Measurements from ENCODE around the gene GRK3.
A peak's percentile ranks its signal among the peaks of the same experiment; 100 is the strongest.

The GRK3 gene

DNA sequence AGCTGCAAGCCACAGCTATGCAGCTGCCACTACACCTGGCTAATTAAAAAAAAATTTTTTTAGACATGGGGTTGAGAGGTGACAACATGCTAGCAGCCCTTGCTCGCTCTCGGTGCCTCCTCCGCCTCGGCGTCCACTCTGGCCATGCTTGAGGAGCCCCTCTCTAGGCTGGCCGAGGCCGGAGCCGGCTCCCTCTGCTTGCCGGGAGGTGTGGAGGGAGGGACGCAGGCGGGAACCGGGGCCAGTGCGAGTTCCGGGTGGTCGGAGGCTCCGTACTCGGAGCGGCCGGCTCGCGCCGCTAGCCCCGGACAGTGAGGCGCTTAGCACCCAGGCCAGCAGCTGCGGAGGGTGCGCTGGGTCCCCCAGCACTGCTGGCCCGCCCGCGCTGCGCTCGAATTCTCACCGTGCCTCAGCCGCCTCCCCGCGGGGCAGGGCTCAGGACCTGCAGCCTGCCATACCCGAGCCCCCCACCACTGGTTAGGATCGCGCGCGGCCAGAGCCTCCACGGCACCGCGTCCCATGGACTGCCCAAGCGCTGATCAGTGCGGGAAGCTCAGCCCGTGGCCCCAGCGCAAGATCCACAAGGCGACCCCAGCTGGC is 188.2 kb downstream of the GRK3 start:
- no peak for DNase-seq (ENCODE audit: low read depth)
- H3K4me1 ChIP-seq (ENCODE audit: control insufficient read depth, insufficient read depth, low read length): peaks cover 7% of the 10 kb centered on the region
- H3K9me3 ChIP-seq (ENCODE audit: control insufficient read depth, low read length): no peaks in the 10 kb centered on the region
- H3K9ac ChIP-seq (ENCODE audit: low read length): no peak overlapping the region
- H3K4me3 ChIP-seq (ENCODE audit: low read length): no peak overlapping the region
- H3K27me3 ChIP-seq (replicated peaks; ENCODE audit: control insufficient read depth, insufficient read depth, low read length): no peaks in the 10 kb centered on the region
- no peaks in the 10 kb centered on the region for H3K36me3 ChIP-seq (ENCODE audit: control insufficient read depth, insufficient read depth, low read length, severe bottlenecking)

DNA sequence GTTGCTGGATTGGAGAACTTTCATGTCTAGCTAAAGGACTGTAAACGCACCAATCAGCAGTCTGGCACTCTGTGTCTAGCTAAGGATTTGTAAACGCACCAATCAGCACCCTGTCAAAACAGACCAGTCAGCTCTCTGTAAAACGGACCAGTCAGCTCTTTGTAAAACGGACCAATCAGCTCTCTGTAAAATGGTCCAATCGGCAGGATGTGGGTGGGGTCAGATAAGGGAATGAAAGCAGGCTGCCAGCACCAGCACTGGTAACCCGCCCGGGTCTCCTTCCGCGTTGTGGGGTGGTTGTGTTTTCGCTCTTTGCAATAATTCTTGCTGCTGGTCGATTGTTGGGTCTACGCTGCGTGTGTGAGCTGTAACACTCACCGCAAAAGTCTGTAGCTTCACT is 188.8 kb downstream of the GRK3 start:
- Histone ChIP-seq H3K36me3 (ENCODE audit: control insufficient read depth, insufficient read depth, low read length, severe bottlenecking) (no peaks in the 10 kb centered on the region), H3K4me1 (ENCODE audit: control insufficient read depth, insufficient read depth, low read length) (peaks cover 2% of the 10 kb centered on the region), H3K9me3 (ENCODE audit: control insufficient read depth, low read length) (no peaks in the 10 kb centered on the region), H3K27me3 (replicated peaks; ENCODE audit: control insufficient read depth, insufficient read depth, low read length) (no peaks in the 10 kb centered on the region), H3K9ac (ENCODE audit: low read length) (no peak overlapping the region), H3K4me3 (ENCODE audit: low read length) (no peak overlapping the region)
- DNase-seq (ENCODE audit: low read depth): no peak

DNA sequence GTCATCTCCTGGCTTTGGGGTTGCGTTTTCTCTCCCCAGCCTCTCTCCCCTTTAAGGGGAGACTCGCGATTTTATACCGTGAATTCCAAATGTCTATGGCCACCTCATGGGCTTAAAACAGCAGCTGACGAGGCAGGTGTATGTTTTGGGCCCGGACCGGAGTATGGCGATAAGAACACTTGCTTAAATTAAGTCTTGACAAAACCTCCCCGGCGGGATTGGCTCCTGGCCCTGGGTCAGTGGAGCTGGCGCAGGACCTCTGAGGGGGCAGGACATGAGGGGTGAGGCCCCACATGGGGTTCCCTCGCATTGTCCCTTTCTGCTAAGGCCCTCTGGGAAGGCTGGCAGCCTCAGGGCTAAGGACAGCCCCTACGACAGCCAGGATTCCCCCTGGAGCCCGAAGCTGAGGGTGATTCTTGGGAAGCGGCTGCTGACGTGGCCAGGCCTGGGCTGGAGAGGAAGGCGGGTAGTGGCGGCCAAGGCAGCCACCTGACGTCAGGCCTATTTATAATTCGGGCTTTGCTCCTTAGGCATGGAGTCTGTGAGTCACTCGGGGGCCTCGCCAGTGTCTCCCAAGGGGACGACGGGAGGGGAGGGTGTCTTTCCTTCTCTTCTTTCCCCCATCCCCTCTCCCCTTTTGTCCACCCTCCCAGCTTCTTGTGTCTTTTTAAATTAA is 190.2 kb downstream of the GRK3 start:
- Histone ChIP-seq H3K4me1 (ENCODE audit: control insufficient read depth, insufficient read depth, low read length) (peaks cover 5% of the 10 kb centered on the region), H3K9me3 (ENCODE audit: control insufficient read depth, low read length) (no peaks in the 10 kb centered on the region), H3K9ac (ENCODE audit: low read length) (no peak overlapping the region), H3K27me3 (replicated peaks; ENCODE audit: control insufficient read depth, insufficient read depth, low read length) (no peaks in the 10 kb centered on the region), H3K36me3 (ENCODE audit: control insufficient read depth, insufficient read depth, low read length, severe bottlenecking) (no peaks in the 10 kb centered on the region), H3K4me3 (ENCODE audit: low read length) (no peak overlapping the region)
- no peak for DNase-seq (ENCODE audit: low read depth)

DNA sequence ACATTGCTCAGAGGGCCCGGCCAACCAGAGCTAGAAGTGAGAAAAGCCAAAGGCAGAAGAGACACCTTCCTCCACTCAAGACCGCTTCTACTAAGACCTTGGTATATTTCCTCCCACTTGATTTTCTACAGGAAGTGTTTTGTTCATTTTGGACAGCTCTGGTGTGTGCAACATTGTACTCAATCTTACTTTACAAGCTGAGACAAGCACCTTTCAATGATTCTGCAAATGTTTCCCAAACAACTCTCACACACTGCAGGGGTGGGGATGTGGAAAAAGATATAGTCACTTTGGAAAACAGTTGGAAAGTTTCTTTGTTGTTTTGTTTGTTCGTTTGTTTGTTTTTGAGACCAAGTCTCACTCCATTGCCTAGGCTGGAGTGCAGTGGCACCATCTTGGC is 193.2 kb downstream of the GRK3 start:
- Histone ChIP-seq H3K9me3 (ENCODE audit: control insufficient read depth, low read length) (no peaks in the 10 kb centered on the region), H3K27me3 (replicated peaks; ENCODE audit: control insufficient read depth, insufficient read depth, low read length) (no peaks in the 10 kb centered on the region), H3K4me1 (ENCODE audit: control insufficient read depth, insufficient read depth, low read length) (peaks cover 3% of the 10 kb centered on the region), H3K4me3 (ENCODE audit: low read length) (no peak overlapping the region), H3K36me3 (ENCODE audit: control insufficient read depth, insufficient read depth, low read length, severe bottlenecking) (no peaks in the 10 kb centered on the region), H3K9ac (ENCODE audit: low read length) (no peak overlapping the region)
- no peak for DNase-seq (ENCODE audit: low read depth)

DNA sequence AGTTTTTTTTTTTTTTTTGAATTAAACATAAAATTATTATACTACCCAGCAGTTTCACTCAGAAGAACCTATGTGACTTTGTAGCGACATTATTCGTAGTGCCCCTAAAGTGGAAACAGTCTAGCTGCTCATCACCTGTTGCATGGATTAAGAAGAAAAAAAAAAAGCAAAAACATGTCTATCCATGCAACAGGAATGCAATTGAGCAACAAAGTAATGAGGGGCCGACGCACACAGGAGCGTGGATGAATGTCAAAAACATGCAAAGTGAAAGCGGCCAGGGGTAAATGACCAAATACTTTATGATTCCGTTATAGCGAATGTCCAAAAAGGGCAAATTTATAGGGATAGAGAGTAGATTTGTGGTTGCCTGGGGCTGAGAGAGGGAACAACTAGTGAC is 193.8 kb downstream of the GRK3 start:
- Histone ChIP-seq H3K36me3 (ENCODE audit: control insufficient read depth, insufficient read depth, low read length, severe bottlenecking) (no peaks in the 10 kb centered on the region), H3K9me3 (ENCODE audit: control insufficient read depth, low read length) (no peaks in the 10 kb centered on the region), H3K4me3 (ENCODE audit: low read length) (no peak overlapping the region), H3K27me3 (replicated peaks; ENCODE audit: control insufficient read depth, insufficient read depth, low read length) (no peaks in the 10 kb centered on the region), H3K4me1 (ENCODE audit: control insufficient read depth, insufficient read depth, low read length) (peaks cover 3% of the 10 kb centered on the region), H3K9ac (ENCODE audit: low read length) (no peak overlapping the region)
- DNase-seq (ENCODE audit: low read depth): no peak

DNA sequence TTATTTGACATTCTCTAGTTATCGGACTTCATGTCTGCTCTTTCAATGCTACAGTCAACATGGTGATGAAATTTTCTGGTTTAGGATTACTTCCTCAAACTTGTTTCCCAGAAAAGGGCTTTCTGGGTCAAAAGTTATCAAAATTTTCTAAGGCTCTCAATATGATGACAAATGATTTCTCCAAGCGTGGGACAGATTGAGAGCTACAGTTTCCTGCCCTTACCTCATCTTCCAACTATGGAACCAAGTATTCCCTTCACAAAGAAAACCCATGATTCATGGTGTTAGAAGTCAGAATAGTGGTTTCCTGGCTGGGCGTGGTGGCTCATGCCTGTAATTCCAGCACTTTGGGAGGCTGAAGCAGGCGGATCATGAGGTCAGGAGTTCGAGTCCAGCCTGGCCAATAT is 195.4 kb downstream of the GRK3 start:
- peak; percentile 93 for DNase-seq (ENCODE audit: low read depth)

DNA sequence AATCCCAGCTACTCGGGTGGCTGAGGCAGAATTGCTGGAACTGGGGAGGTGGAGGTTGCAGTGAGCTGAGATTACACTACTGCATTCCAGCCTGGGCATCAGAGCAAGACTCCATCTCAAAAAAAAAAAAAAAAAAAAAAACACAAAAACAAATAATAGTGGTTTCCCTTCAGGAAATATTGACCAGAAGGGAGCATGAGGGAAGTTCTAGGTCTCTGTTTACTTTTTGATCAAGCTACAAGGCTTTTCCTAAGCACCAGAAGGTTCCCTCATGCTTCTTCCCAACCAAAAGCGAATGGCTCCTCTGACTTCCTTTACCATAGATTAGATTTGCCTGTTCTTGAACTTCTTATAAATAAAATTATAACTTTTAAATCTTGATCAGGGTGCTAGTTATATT is 195.8 kb downstream of the GRK3 start:
- DNase-seq (ENCODE audit: low read depth): no peak
- Histone ChIP-seq H3K4me1 (ENCODE audit: control insufficient read depth, insufficient read depth, low read length) (peaks cover 3% of the 10 kb centered on the region), H3K9ac (ENCODE audit: low read length) (no peak overlapping the region), H3K27me3 (replicated peaks; ENCODE audit: control insufficient read depth, insufficient read depth, low read length) (no peaks in the 10 kb centered on the region), H3K36me3 (ENCODE audit: control insufficient read depth, insufficient read depth, low read length, severe bottlenecking) (no peaks in the 10 kb centered on the region), H3K4me3 (ENCODE audit: low read length) (no peak overlapping the region), H3K9me3 (ENCODE audit: control insufficient read depth, low read length) (no peaks in the 10 kb centered on the region)

More for the DNA sequence above, 195.4 kb downstream of the GRK3 start:
- Histone ChIP-seq H3K4me1 (ENCODE audit: control insufficient read depth, insufficient read depth, low read length) (peaks cover 3% of the 10 kb centered on the region), H3K4me3 (ENCODE audit: low read length) (no peak overlapping the region), H3K9me3 (ENCODE audit: control insufficient read depth, low read length) (no peaks in the 10 kb centered on the region), H3K9ac (ENCODE audit: low read length) (no peak overlapping the region), H3K27me3 (replicated peaks; ENCODE audit: control insufficient read depth, insufficient read depth, low read length) (no peaks in the 10 kb centered on the region), H3K36me3 (ENCODE audit: control insufficient read depth, insufficient read depth, low read length, severe bottlenecking) (no peaks in the 10 kb centered on the region)

DNA sequence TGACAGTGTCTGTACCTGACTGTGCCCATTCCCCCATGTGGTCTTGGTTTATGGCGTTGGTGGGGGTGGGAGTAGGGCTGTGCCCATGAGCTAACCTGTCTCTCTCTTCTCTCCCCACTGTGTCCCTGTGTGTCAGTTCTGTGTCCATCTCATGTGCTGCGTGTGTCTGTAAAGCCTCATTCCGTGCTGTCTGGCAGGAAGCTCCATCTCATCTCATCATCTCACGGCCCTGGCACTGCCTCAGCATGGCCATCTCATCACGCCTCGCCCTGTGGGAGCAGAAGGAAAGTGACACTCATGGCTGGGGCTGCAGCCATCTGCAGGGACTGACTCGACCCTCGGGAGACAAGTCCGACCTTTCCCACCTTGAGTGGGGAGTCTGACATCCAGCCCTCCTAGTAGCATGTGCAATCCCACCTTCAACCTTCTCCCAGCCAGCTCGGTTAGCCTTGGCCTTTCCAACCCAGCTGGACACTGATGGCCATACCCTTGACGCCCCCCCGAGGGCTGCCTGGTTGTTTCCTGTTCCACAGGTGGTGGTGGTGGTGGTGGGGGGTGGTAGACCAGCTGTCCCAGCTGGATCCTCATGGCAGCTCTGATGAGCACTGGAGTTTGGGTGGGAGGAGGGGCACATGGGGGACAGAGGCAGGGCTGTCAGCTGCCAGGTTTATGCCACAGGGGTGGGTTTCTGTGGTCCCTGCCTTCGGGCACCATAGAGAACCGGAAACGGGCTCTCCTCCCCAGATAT is 196.5 kb downstream of the GRK3 start:
- peaks cover 3% of the 10 kb centered on the region for H3K4me1 ChIP-seq (ENCODE audit: control insufficient read depth, insufficient read depth, low read length)
- DNase-seq (ENCODE audit: low read depth): no peak
- peaks cover 6% of the 10 kb centered on the region for H3K9me3 ChIP-seq (ENCODE audit: control insufficient read depth, low read length)
- no peaks in the 10 kb centered on the region for H3K36me3 ChIP-seq (ENCODE audit: control insufficient read depth, insufficient read depth, low read length, severe bottlenecking)
- no peak overlapping the region for H3K9ac ChIP-seq (ENCODE audit: low read length)
- no peak overlapping the region for H3K4me3 ChIP-seq (ENCODE audit: low read length)
- no peaks in the 10 kb centered on the region for H3K27me3 ChIP-seq (replicated peaks; ENCODE audit: control insufficient read depth, insufficient read depth, low read length)

DNA sequence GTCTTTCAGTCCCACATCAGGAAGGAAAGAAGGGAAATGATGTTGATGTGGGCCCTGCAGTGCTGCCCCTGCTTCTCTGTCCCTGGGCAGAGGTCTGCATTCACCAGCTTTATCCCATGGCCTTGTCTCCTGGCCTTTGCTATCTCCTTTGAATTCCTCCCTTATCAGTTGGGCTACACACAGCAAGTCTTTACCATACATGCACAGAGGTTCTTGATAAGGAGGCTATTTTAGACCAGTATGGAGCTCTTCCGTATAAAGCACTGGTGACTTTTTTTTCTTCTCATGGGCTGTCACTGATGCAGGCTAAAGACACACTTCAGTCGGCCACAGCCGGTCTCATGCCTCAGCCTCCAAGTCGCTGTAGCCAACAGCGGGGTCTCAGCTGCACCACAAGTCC is 197.7 kb downstream of the GRK3 start:
- H3K4me3 ChIP-seq (ENCODE audit: low read length): no peak overlapping the region
- no peak overlapping the region for H3K9ac ChIP-seq (ENCODE audit: low read length)
- no peaks in the 10 kb centered on the region for H3K27me3 ChIP-seq (replicated peaks; ENCODE audit: control insufficient read depth, insufficient read depth, low read length)
- no peaks in the 10 kb centered on the region for H3K36me3 ChIP-seq (ENCODE audit: control insufficient read depth, insufficient read depth, low read length, severe bottlenecking)
- no peak for DNase-seq (ENCODE audit: low read depth)
- peaks cover 3% of the 10 kb centered on the region for H3K4me1 ChIP-seq (ENCODE audit: control insufficient read depth, insufficient read depth, low read length)
- peaks cover 18% of the 10 kb centered on the region for H3K9me3 ChIP-seq (ENCODE audit: control insufficient read depth, low read length)

DNA sequence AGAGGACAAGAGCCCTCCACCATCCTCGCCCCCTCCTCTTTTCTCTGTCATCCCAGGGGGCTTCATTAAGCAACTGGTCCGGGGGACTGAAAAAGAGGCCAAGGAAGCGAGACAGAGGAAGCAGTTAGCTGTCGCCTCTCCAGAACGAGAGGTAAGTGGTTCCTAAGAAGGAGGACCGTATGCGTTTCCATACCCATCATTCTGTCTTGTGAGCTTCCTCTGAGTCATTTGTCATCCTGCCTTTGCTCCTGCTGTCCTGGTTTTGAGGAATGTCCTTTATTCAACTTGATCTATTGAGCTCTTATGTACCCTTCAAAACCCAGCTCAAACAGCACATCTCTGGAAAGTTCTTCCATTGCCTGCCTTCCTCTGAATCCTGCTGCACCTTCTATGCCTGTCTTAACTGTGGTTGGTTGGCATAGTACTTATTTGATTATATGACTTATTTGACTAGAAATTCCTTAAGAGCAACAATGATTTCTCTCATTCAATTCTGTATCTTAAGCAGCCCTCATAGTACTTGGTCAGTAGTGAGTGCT is 198.8 kb downstream of the GRK3 start:
- no peak overlapping the region for H3K9ac ChIP-seq (ENCODE audit: low read length)
- no peak overlapping the region for H3K4me3 ChIP-seq (ENCODE audit: low read length)
- peaks cover 3% of the 10 kb centered on the region for H3K4me1 ChIP-seq (ENCODE audit: control insufficient read depth, insufficient read depth, low read length)
- H3K36me3 ChIP-seq (ENCODE audit: control insufficient read depth, insufficient read depth, low read length, severe bottlenecking): no peaks in the 10 kb centered on the region
- H3K27me3 ChIP-seq (replicated peaks; ENCODE audit: control insufficient read depth, insufficient read depth, low read length): peaks cover under 1% of the 10 kb centered on the region
- no peak for DNase-seq (ENCODE audit: low read depth)
- peaks cover 24% of the 10 kb centered on the region for H3K9me3 ChIP-seq (ENCODE audit: control insufficient read depth, low read length)

DNA sequence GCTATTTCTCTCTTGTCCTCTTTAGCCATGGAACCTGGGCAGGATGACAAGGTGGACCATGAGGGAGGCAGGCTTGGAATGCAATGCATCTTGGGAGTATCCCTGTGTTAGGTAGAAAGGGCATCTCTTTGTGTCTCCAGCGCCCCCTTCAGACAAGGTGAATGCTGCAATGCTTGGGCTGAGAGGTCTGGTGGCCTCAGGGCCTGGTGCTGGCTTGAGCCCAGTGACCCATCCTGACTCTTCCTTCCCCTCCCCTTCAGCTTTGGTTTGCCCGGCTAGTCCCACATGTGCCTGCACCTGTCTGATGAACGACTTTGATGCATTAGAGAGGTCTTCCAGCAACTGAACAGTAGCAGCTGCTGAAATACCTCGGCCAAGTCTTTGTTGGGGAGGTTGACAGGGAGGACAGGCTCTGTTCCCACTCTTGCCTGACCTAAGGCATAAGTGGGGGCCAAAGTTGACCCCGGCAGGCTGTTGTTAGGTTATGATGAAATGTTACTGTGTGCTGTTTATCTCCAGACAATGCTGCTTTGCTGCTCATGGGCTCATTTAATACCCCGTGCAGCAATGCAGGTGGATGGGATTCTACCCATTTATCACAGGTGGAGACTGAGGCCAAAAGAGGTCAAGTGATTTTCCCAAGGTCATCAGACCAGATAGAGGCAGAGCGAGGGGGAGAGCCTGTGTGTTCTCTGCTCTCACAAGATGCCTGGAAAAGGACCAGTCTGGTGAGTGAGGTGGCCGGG is 200.0 kb downstream of the GRK3 start:
- peaks cover 3% of the 10 kb centered on the region for H3K4me1 ChIP-seq (ENCODE audit: control insufficient read depth, insufficient read depth, low read length)
- no peak for DNase-seq (ENCODE audit: low read depth)
- H3K9ac ChIP-seq (ENCODE audit: low read length): no peak overlapping the region
- H3K4me3 ChIP-seq (ENCODE audit: low read length): no peak overlapping the region
- H3K27me3 ChIP-seq (replicated peaks; ENCODE audit: control insufficient read depth, insufficient read depth, low read length): peaks cover 10% of the 10 kb centered on the region
- H3K9me3 ChIP-seq (ENCODE audit: control insufficient read depth, low read length): peaks cover 24% of the 10 kb centered on the region
- H3K36me3 ChIP-seq (ENCODE audit: control insufficient read depth, insufficient read depth, low read length, severe bottlenecking): no peaks in the 10 kb centered on the region

Data from adipocyte (in vitro differentiated cells).